H7 (cell line): ENCODE results near the gene ABCC1. TPM values are rescaled to one million over a fixed set of nuclear protein-coding genes. Genes with fewer than 3 reads are reported as not detected.

Source experiments
- DNase-seq: peaks from one replicate; pipeline ENCODE4 v3.0.0; 2012
- H3K27me3 ChIP-seq: 2 replicates; pipeline ENCODE4 v1.6.0; 2011; ENCODE audit warnings: mild to moderate bottlenecking, low read length; ENCODE audit not compliant: control insufficient read depth, insufficient read depth
- H3K36me3 ChIP-seq: replicated peaks from 2 replicates; pipeline ENCODE4 v1.5.1; 2011; ENCODE audit warnings: low read length; ENCODE audit not compliant: control insufficient read depth, insufficient read depth
- H3K4me3 ChIP-seq: 2 replicates; pipeline ENCODE4 v1.5.1; 2011; ENCODE audit warnings: low read depth, mild to moderate bottlenecking, control low read depth, low read length, moderate library complexity; ENCODE audit not compliant: insufficient read depth
- total RNA-seq: library from RNA; depleted of rRNA; stranded (reverse); fragments of >200 nt; shearing (Covaris generic); gene quantifications from 2 replicates; pipeline ENCODE4 v1.2.3, GENCODE V29; 2014

Gene ABCC1
- total RNA-seq, 1 experiment from 2014 or later = 22.0 TPM

GRCh38 chr16:16007743-16008111 is 58.3 kb downstream of the ABCC1 start:
- no peak for DNase-seq
- Histone ChIP-seq H3K4me3 (no peak overlapping the region), H3K27me3 (no peaks in the 10 kb centered on the region), H3K36me3 (peaks cover 13% of the 10 kb centered on the region)

- Histone ChIP-seq H3K4me3 (no peak overlapping the region), H3K27me3 (no peaks in the 10 kb centered on the region), H3K36me3 (peaks cover 13% of the 10 kb centered on the region)
- no peak for DNase-seq
Observed at GRCh38 chr16:16008666-16009065, 59.2 kb downstream of the ABCC1 start.

DNA sequence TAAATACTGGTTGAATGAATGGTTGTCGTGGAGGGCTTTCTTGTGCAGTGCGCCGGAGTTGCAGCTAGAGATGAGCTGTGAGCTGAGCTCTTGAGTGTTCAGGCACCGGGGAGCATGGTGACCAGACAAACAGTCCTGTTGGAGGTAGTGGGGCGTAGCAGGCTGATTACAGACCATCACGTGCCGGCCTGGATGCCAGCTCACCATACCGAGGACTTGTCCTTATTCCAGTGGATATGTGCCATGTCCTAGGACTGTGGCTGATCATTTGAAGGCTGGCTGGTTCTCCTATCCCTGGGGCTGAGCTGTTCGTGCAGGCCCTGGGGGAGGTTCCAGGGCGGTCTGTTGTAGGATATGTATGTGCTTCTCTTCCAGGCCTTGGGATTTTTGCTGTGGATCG is 60.0 kb downstream of the ABCC1 start:
- DNase-seq = no peak
- Histone ChIP-seq H3K4me3 (no peak overlapping the region), H3K36me3 (peaks cover 13% of the 10 kb centered on the region), H3K27me3 (no peaks in the 10 kb centered on the region)

GRCh38 chr16:16010194-16010593 is 60.8 kb downstream of the ABCC1 start:
- DNase-seq = no peak
- H3K36me3 ChIP-seq = peaks cover 15% of the 10 kb centered on the region
- no peaks in the 10 kb centered on the region for H3K27me3 ChIP-seq
- no peak overlapping the region for H3K4me3 ChIP-seq

GRCh38 chr16:16012144-16012543 is 62.7 kb downstream of the ABCC1 start:
- no peaks in the 10 kb centered on the region for H3K27me3 ChIP-seq

DNA sequence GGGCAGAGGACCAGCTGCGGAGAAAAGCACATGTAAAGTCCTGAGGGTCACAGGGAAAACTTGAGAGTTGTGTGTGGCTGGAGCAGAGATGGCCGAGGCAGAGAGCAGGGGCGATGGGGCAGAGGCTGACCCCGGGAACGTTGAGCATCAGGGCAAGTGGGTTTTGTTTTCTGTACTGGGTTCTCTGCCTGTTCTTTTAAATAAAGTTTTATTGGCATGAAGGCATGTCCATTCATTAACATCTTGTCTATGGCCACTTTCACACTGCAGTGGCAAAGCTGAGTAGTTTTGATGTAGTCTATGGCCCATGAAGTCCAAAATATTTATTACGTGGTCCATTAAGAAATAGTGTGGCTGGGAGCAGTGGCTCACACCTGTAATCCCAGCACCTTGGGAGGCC is 64.4 kb downstream of the ABCC1 start:
- Histone ChIP-seq H3K4me3 (no peak overlapping the region), H3K27me3 (no peaks in the 10 kb centered on the region), H3K36me3 (peaks cover 25% of the 10 kb centered on the region)
- no peak for DNase-seq

More at GRCh38 chr16:16012144-16012543, 62.7 kb downstream of the ABCC1 start:
- Histone ChIP-seq H3K36me3 (peaks cover 20% of the 10 kb centered on the region), H3K4me3 (no peak overlapping the region)
- DNase-seq = no peak

GRCh38 chr16:16014329-16015224 is 65.2 kb downstream of the ABCC1 start:
- H3K36me3 ChIP-seq = peaks cover 25% of the 10 kb centered on the region
- H3K27me3 ChIP-seq = no peaks in the 10 kb centered on the region
- no peak for DNase-seq
- no peak overlapping the region for H3K4me3 ChIP-seq

DNA sequence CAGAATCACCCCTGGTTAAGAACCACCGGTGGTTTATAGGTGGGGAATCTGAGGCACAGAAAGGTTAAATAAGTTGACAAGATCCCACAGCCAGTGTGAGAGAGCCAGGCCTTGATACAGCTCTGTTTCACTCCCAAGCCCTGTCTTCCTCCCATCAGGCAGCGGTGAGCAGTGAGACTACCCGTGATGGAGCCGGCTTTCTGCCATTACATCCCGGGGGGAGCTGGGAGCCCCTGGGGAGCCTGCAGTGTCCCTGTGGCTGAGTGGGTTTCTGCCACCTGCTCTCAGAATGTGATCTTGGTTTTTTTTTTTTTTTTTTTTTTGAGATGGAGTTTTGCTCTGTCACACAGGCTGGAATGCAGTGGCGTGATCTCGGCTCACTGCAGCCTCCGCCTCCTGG is 66.4 kb downstream of the ABCC1 start:
- H3K36me3 ChIP-seq = peaks cover 19% of the 10 kb centered on the region
- DNase-seq = no peak

GRCh38 chr16:16016388-16016964 is 67.1 kb downstream of the ABCC1 start:
- Histone ChIP-seq H3K4me3 (no peak overlapping the region), H3K27me3 (no peaks in the 10 kb centered on the region), H3K36me3 (peaks cover 19% of the 10 kb centered on the region)
- no peak for DNase-seq

More for the DNA sequence above, 66.4 kb downstream of the ABCC1 start:
- Histone ChIP-seq H3K27me3 (no peaks in the 10 kb centered on the region), H3K4me3 (no peak overlapping the region)

- no peak for DNase-seq
- no peaks in the 10 kb centered on the region for H3K27me3 ChIP-seq
- no peak overlapping the region for H3K4me3 ChIP-seq
- peaks cover 21% of the 10 kb centered on the region for H3K36me3 ChIP-seq
Observed at GRCh38 chr16:16017812-16018211, 68.4 kb downstream of the ABCC1 start.

GRCh38 chr16:16018705-16019104 is 69.3 kb downstream of the ABCC1 start:
- no peak overlapping the region for H3K4me3 ChIP-seq
- DNase-seq = no peak
- H3K27me3 ChIP-seq = no peaks in the 10 kb centered on the region
- H3K36me3 ChIP-seq = peaks cover 21% of the 10 kb centered on the region

- no peaks in the 10 kb centered on the region for H3K27me3 ChIP-seq
- H3K4me3 ChIP-seq = no peak overlapping the region
- DNase-seq = no peak
- H3K36me3 ChIP-seq = peaks cover 19% of the 10 kb centered on the region
Observed at GRCh38 chr16:16019488-16019887, 70.1 kb downstream of the ABCC1 start.

DNA sequence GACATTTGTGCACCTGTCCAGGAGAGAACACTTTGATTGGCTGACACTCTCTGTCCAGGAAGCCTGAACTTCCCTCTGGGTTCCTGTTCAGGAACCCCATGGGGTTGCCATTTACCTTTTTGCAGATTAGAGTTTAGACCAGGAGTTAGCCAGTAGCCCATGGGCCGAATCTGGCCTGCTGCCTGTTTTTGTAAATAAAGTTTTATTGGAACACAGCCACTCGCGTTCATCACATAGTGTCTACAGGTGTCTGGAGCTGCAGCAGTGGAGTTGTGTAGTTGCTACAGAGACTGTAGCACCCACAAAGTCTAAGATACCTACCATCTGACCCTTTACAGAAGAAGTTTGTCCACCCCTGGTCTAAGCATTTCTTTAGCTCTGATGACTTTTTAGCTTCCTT is 70.9 kb downstream of the ABCC1 start:
- Histone ChIP-seq H3K4me3 (no peak overlapping the region), H3K36me3 (peaks cover 19% of the 10 kb centered on the region), H3K27me3 (no peaks in the 10 kb centered on the region)
- no peak for DNase-seq

- Histone ChIP-seq H3K36me3 (peaks cover 19% of the 10 kb centered on the region), H3K4me3 (no peak overlapping the region), H3K27me3 (no peaks in the 10 kb centered on the region)
- DNase-seq = no peak
Observed at GRCh38 chr16:16021020-16021419, 71.6 kb downstream of the ABCC1 start.

- no peaks in the 10 kb centered on the region for H3K27me3 ChIP-seq
- H3K4me3 ChIP-seq = no peak overlapping the region
- peaks cover 15% of the 10 kb centered on the region for H3K36me3 ChIP-seq
- DNase-seq = no peak
Observed at GRCh38 chr16:16021646-16021987, 72.2 kb downstream of the ABCC1 start.
